ENCODE measurements around the gene F2RL3.
"Not testable (repeated sequence)": the region's sequence is repeated elsewhere in the genome, so short reads cannot be mapped to it uniquely, and the experiment has no call there.

Gene F2RL3

GRCh38 chr19:16938211-16938610 lies 49.4 kb downstream of the F2RL3 start:
- TF ChIP-seq, protein P1, sequence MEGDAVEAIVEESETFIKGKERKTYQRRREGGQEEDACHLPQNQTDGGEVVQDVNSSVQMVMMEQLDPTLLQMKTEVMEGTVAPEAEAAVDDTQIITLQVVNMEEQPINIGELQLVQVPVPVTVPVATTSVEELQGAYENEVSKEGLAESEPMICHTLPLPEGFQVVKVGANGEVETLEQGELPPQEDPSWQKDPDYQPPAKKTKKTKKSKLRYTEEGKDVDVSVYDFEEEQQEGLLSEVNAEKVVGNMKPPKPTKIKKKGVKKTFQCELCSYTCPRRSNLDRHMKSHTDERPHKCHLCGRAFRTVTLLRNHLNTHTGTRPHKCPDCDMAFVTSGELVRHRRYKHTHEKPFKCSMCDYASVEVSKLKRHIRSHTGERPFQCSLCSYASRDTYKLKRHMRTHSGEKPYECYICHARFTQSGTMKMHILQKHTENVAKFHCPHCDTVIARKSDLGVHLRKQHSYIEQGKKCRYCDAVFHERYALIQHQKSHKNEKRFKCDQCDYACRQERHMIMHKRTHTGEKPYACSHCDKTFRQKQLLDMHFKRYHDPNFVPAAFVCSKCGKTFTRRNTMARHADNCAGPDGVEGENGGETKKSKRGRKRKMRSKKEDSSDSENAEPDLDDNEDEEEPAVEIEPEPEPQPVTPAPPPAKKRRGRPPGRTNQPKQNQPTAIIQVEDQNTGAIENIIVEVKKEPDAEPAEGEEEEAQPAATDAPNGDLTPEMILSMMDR (IDR thresholded peaks at IDR 0.05; ENCODE audit: low read depth, low read length): no peak
- in situ Hi-C loops (cut with HindIII; ENCODE audit: low sequenced_read_pairs): no loop called here
- no peak for DNase-seq (ENCODE audit: low read depth, low spot score)
- H3K4me3 ChIP-seq (ENCODE audit: low read depth, low read length): no peak overlapping the region

DNA sequence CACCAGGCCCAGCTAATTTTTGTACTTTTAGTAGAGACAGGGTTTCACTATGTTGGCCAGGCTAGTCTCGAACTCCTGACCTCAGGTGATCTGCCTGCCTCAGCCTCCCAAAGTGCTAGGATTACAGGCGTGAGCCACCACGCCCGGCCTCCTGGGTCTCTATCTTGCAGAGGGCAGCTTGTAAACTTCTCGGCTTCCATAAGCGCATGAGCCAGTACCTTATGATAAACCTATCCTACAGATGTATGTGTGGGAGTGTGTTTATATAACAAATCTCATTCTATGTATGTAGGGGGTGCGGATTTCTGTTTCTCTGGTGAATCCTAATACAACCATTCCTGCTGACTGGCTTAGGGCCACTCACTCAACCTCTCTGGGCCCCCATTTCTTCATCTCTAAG lies 51.3 kb downstream of the F2RL3 start:
- in situ Hi-C loops (cut with HindIII; ENCODE audit: low sequenced_read_pairs); H3K4me3 ChIP-seq (ENCODE audit: low read depth, low read length); DNase-seq (ENCODE audit: low read depth, low spot score): not testable (repeated sequence)

- in situ Hi-C loops (cut with HindIII; ENCODE audit: low sequenced_read_pairs): no loop called here
- no peak for DNase-seq (ENCODE audit: low read depth, low spot score)
- TF ChIP-seq, protein P1 (IDR thresholded peaks at IDR 0.05; ENCODE audit: low read depth, low read length): no peak
- no peak overlapping the region for H3K4me3 ChIP-seq (ENCODE audit: low read depth, low read length)
These were observed 51.8 kb downstream of the F2RL3 start for GRCh38 chr19:16940626-16941025.
